OCI-LY1 (cell line): Measurements from ENCODE around the gene OR10G2.
"Not testable (repeated sequence)": the region's sequence is repeated elsewhere in the genome, so short reads cannot be mapped to it uniquely, and the experiment has no call there.

Experiments
- H2AFZ ChIP-seq: fragments of 200-600 bp; sonication (generic), shearing (Covaris generic); 2 replicates; pipeline ENCODE4 v1.6.0; 2014; ENCODE audit warnings: antibody characterized with exemption, mild to moderate bottlenecking, low read length
- H3F3A ChIP-seq: fragments of 200-600 bp; sonication (generic), shearing (Covaris generic); 2 replicates; pipeline ENCODE4 v1.6.0; 2014; ENCODE audit warnings: mild to moderate bottlenecking, antibody characterized with exemption, low read length, moderate library complexity; ENCODE audit not compliant: insufficient read depth
- H3K27ac ChIP-seq: fragments of 200-600 bp; sonication (generic); 2 replicates; pipeline ENCODE4 v1.5.1; 2014; ENCODE audit warnings: low read length, mixed run types, mild to moderate bottlenecking, low read depth; ENCODE audit not compliant: poor library complexity, severe bottlenecking
- H3K27me3 ChIP-seq: fragments of 200-600 bp; sonication (generic); 2 replicates; pipeline ENCODE4 v1.6.0; 2014; ENCODE audit warnings: antibody characterized with exemption, mild to moderate bottlenecking, low read length, moderate library complexity; ENCODE audit not compliant: insufficient read depth
- H3K36me3 ChIP-seq: fragments of 200-600 bp; sonication (generic); 2 replicates; pipeline ENCODE4 v1.6.1; 2014; ENCODE audit warnings: mild to moderate bottlenecking, antibody characterized with exemption, low read length, moderate library complexity, mixed read lengths; ENCODE audit not compliant: insufficient read depth
- H3K4me1 ChIP-seq: fragments of 200-600 bp; sonication (generic); 2 replicates; pipeline ENCODE4 v1.5.1; 2014; ENCODE audit warnings: mild to moderate bottlenecking, low read length, moderate library complexity; ENCODE audit not compliant: insufficient read depth, severe bottlenecking
- H3K4me2 ChIP-seq: fragments of 200-600 bp; sonication (generic), shearing (Covaris generic); 2 replicates; pipeline ENCODE4 v1.6.1; 2014; ENCODE audit warnings: low read length
- H3K4me3 ChIP-seq: fragments of 200-600 bp; sonication (generic); 2 replicates; pipeline ENCODE4 v1.5.1; 2014; ENCODE audit warnings: low read length, low read depth, mild to moderate bottlenecking, mixed read lengths; ENCODE audit not compliant: poor library complexity, severe bottlenecking
- H3K79me2 ChIP-seq: fragments of 200-600 bp; shearing (Covaris generic); 2 replicates; pipeline ENCODE4 v1.6.1; 2016; ENCODE audit warnings: mixed run types, low read length, mixed read lengths; ENCODE audit not compliant: insufficient read depth
- H3K9ac ChIP-seq: fragments of 200-600 bp; sonication (generic), shearing (Covaris generic); 2 replicates; pipeline ENCODE4 v1.6.1; 2014; ENCODE audit warnings: mild to moderate bottlenecking, low read length, mixed read lengths
- H3K9me2 ChIP-seq: fragments of 200-600 bp; sonication (generic), shearing (Covaris generic); 2 replicates; pipeline ENCODE4 v1.6.1; 2014; ENCODE audit warnings: low read depth, mild to moderate bottlenecking, low read length, mixed read lengths
- H3K9me3 ChIP-seq: fragments of 200-600 bp; shearing (Covaris generic); 2 replicates; pipeline ENCODE4 v1.6.1; 2014; ENCODE audit warnings: low read length, mixed read lengths
- H4K20me1 ChIP-seq: fragments of 200-600 bp; sonication (generic), shearing (Covaris generic); 2 replicates; pipeline ENCODE4 v1.6.0; 2016; ENCODE audit warnings: mild to moderate bottlenecking, low read length; ENCODE audit not compliant: insufficient read depth
- EZH2 ChIP-seq: fragments of 200-600 bp; sonication (generic), shearing (Covaris generic); IDR thresholded peaks from 2 replicates; pipeline ENCODE4 v1.8.0; 2017; ENCODE audit warnings: borderline replicate concordance, mixed run types, mild to moderate bottlenecking, antibody characterized with exemption, low read length, moderate library complexity, mixed read lengths
- TF ChIP-seq, protein P1 (sequence below): fragments of 200-600 bp; sonication (generic), shearing (Covaris generic); IDR thresholded peaks from 2 replicates; pipeline ENCODE4 v1.5.1; 2017; ENCODE audit warnings: mild to moderate bottlenecking, antibody characterized with exemption, low read length, moderate library complexity, mixed read lengths

The OR10G2 gene

DNA sequence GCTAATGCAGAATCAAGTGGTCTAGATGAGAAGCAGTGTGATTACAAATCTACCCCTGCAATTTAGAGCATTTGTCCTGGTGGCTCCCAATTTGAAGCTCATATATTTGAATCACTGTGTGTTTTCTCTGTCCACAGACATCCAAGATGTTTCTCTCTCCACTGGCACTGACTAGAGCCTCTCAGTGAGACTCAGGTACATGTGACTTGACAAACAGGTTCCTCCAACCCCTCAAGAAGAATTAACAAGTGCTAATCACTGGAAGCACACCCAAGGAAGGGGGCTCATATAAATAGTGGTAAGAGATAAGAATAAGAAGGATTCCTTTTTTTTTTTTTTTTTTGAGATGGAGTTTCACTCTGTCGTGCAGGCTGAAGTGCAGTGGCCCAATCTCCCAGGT is 20.5 kb downstream of the OR10G2 start:
- Histone ChIP-seq H3F3A (no peaks in the 10 kb centered on the region), H3K27ac (no peak overlapping the region)
- TF ChIP-seq EZH2: no peak
- TF ChIP-seq, protein P1, sequence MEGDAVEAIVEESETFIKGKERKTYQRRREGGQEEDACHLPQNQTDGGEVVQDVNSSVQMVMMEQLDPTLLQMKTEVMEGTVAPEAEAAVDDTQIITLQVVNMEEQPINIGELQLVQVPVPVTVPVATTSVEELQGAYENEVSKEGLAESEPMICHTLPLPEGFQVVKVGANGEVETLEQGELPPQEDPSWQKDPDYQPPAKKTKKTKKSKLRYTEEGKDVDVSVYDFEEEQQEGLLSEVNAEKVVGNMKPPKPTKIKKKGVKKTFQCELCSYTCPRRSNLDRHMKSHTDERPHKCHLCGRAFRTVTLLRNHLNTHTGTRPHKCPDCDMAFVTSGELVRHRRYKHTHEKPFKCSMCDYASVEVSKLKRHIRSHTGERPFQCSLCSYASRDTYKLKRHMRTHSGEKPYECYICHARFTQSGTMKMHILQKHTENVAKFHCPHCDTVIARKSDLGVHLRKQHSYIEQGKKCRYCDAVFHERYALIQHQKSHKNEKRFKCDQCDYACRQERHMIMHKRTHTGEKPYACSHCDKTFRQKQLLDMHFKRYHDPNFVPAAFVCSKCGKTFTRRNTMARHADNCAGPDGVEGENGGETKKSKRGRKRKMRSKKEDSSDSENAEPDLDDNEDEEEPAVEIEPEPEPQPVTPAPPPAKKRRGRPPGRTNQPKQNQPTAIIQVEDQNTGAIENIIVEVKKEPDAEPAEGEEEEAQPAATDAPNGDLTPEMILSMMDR: no peak

GRCh38 chr14:21612324-21612723 is 22.4 kb downstream of the OR10G2 start:
- H4K20me1 ChIP-seq: no peaks in the 10 kb centered on the region
- no peak overlapping the region for H3K27ac ChIP-seq
- no peak overlapping the region for H2AFZ ChIP-seq
- H3K4me3 ChIP-seq: no peak overlapping the region
- no peaks in the 10 kb centered on the region for H3K4me1 ChIP-seq
- H3F3A ChIP-seq: no peaks in the 10 kb centered on the region
- H3K9me2 ChIP-seq: no peaks in the 10 kb centered on the region
- TF ChIP-seq, protein P1: no peak
- TF ChIP-seq EZH2: no peak
- H3K4me2 ChIP-seq: no peak overlapping the region
- no peaks in the 10 kb centered on the region for H3K27me3 ChIP-seq
- no peaks in the 10 kb centered on the region for H3K79me2 ChIP-seq
- no peaks in the 10 kb centered on the region for H3K36me3 ChIP-seq
- H3K9me3 ChIP-seq: no peaks in the 10 kb centered on the region
- no peak overlapping the region for H3K9ac ChIP-seq

More for the DNA sequence above, 20.5 kb downstream of the OR10G2 start:
- H4K20me1 ChIP-seq: no peaks in the 10 kb centered on the region
- no peak overlapping the region for H3K4me2 ChIP-seq
- H3K9me3 ChIP-seq: no peaks in the 10 kb centered on the region
- H3K4me3 ChIP-seq: no peak overlapping the region
- no peak overlapping the region for H3K9ac ChIP-seq
- H3K9me2 ChIP-seq: no peaks in the 10 kb centered on the region
- H2AFZ ChIP-seq: no peak overlapping the region
- H3K36me3 ChIP-seq: no peaks in the 10 kb centered on the region
- H3K79me2 ChIP-seq: no peaks in the 10 kb centered on the region
- H3K4me1 ChIP-seq: no peaks in the 10 kb centered on the region
- no peaks in the 10 kb centered on the region for H3K27me3 ChIP-seq

GRCh38 chr14:21602181-21602580 is 32.6 kb downstream of the OR10G2 start:
- H3K4me3 ChIP-seq, H2AFZ ChIP-seq, H3K4me1 ChIP-seq, H3K9me2 ChIP-seq, H3K9ac ChIP-seq, H3K9me3 ChIP-seq, H3K36me3 ChIP-seq, H4K20me1 ChIP-seq, H3F3A ChIP-seq, H3K27ac ChIP-seq, H3K4me2 ChIP-seq, H3K27me3 ChIP-seq, H3K79me2 ChIP-seq: not testable (repeated sequence)

GRCh38 chr14:21589317-21589716 is 45.4 kb downstream of the OR10G2 start:
- Histone ChIP-seq H3K4me3 (no peak overlapping the region), H3K36me3 (no peaks in the 10 kb centered on the region), H3K27me3 (no peaks in the 10 kb centered on the region), H2AFZ (no peak overlapping the region), H3F3A (no peaks in the 10 kb centered on the region), H3K9ac (no peak overlapping the region), H3K79me2 (no peaks in the 10 kb centered on the region), H3K4me1 (no peaks in the 10 kb centered on the region), H3K9me2 (no peaks in the 10 kb centered on the region), H4K20me1 (no peaks in the 10 kb centered on the region), H3K27ac (no peak overlapping the region), H3K4me2 (no peak overlapping the region), H3K9me3 (no peaks in the 10 kb centered on the region)
- TF ChIP-seq, protein P1: no peak
- no peak for TF ChIP-seq EZH2
